Gastroesophageal sphincter (tissue), 4 donors: ENCODE data around the gene RNF32. TPM values are rescaled to one million over a fixed set of nuclear protein-coding genes. Genes with fewer than 3 reads are reported as not detected.

Experiments
- ATAC-seq: fragments of 150-250 bp; one replicate; pipeline ENCODE4 v1.9.1; 2016; ENCODE audit warnings: mild to moderate bottlenecking, moderate library complexity
- H3K27ac ChIP-seq, 4 donors: fragments of 200-600 bp; sonication (generic) in 3 of 4; 1 replicate in 3 of 4; 2 replicates in 1 of 4; pipeline ENCODE4 v1.5.1; 2016 to 2019
- H3K27me3 ChIP-seq: fragments of 200-600 bp; sonication (generic); one replicate; pipeline ENCODE4 v1.5.1; 2019
- H3K36me3 ChIP-seq, 2 donors: fragments of 200-600 bp; sonication (generic); one replicate each; pipeline ENCODE4 v1.5.1; 2019; ENCODE audit warnings: control low read depth in 1 of 2
- H3K4me1 ChIP-seq, 3 donors: fragments of 200-600 bp; sonication (generic); 1 replicate in 2 of 3; 2 replicates in 1 of 3; pipeline ENCODE4 v1.5.1; 2016 to 2019; ENCODE audit warnings: control low read depth in 2 of 3
- H3K4me3 ChIP-seq, 2 donors: fragments of 200-600 bp; sonication (generic); one replicate each; pipeline ENCODE4 v1.5.1; 2019; ENCODE audit warnings: mild to moderate bottlenecking in 1 of 2, moderate library complexity in 1 of 2
- H3K9me3 ChIP-seq, 3 donors: fragments of 200-600 bp; sonication (generic); one replicate each; pipeline ENCODE4 v1.5.1; 2017 to 2019; ENCODE audit warnings: control low read depth in 2 of 3
- CTCF ChIP-seq, 4 experiments: fragments of 200-600 bp in 2 of 4; fragments of 450-650 bp in 2 of 4; sonication (generic) in 1 of 4; IDR thresholded peaks; one replicate each; pipeline ENCODE4 v1.5.1; 2017 to 2019; ENCODE audit warnings: antibody characterized with exemption in 4 of 4, mild to moderate bottlenecking in 2 of 4, moderate library complexity in 2 of 4
- EP300 ChIP-seq: sonication (generic); formaldehyde crosslinking; IDR thresholded peaks from one replicate; pipeline ENCODE4 v1.6.1; 2017; ENCODE audit warnings: antibody characterized with exemption, mild to moderate bottlenecking
- POLR2A ChIP-seq, 2 donors: fragments of 450-650 bp; IDR thresholded peaks; one replicate each; pipeline ENCODE4 v1.6.1; 2017; ENCODE audit warnings: antibody characterized with exemption in 2 of 2, mild to moderate bottlenecking in 2 of 2, moderate library complexity in 1 of 2
- POLR2AphosphoS5 ChIP-seq: sonication (generic); formaldehyde crosslinking; IDR thresholded peaks from one replicate; pipeline ENCODE4 v1.6.1; 2017; ENCODE audit warnings: antibody characterized with exemption
- WGBS, 2 donors: methylation state at CpG; one replicate each; pipeline ENCODE4 v1.1.5; 2018; ENCODE audit warnings: low coverage in 1 of 2; 5-methylcytosine and 5-hydroxymethylcytosine counted together
- total RNA-seq, 4 donors: library from RNA; depleted of rRNA; stranded (reverse); fragments of >200 nt; gene quantifications; one replicate each; pipeline ENCODE4 v1.1.0, GENCODE V29; 2016

RNF32 gene
- total RNA-seq, 4 donors from 2014 or later, result 0.35 to 0.67 TPM; not detected in 2

GRCh38 chr7:156703209-156703608, 62.6 kb downstream of the RNF32 start:
- no peak overlapping the region for H3K4me3 ChIP-seq
- no peak for ATAC-seq
- H3K4me1 ChIP-seq, result no peaks in the 10 kb centered on the region
- H3K27me3 ChIP-seq, result no peaks in the 10 kb centered on the region
- no peak overlapping the region for H3K27ac ChIP-seq
- peaks cover 0 to 12% (median 0%) of the 10 kb centered on the region in 3 donors for H3K9me3 ChIP-seq
- H3K36me3 ChIP-seq, result peaks cover 0 to 30% of the 10 kb centered on the region in 2 donors
- TF ChIP-seq POLR2A (IDR thresholded peaks at IDR 0.05) (no peak), CTCF (IDR thresholded peaks at IDR 0.05) (no peak), EP300 (no peak), POLR2AphosphoS5 (no peak)
- 77% methylated on average over 4 of the region's 4 CpGs; no CpG with 5 or more reads in 1 of the 2 donors for WGBS, 2 donors

GRCh38 chr7:156703773-156704482, 63.4 kb downstream of the RNF32 start:
- Histone ChIP-seq H3K27ac (no peak overlapping the region), H3K9me3 (peaks cover 0 to 19% (median 0%) of the 10 kb centered on the region in 3 donors), H3K4me3 (no peak overlapping the region), H3K27me3 (no peaks in the 10 kb centered on the region), H3K36me3 (peaks cover 0 to 32% of the 10 kb centered on the region in 2 donors), H3K4me1 (no peaks in the 10 kb centered on the region)
- ATAC-seq, result no peak
- TF ChIP-seq EP300 (no peak), POLR2AphosphoS5 (no peak), POLR2A (IDR thresholded peaks at IDR 0.05) (no peak), CTCF (IDR thresholded peaks at IDR 0.05) (no peak)
- WGBS, 2 donors, result 83 to 100% methylated on average over 1 to 3 of the region's 5 CpGs

DNA sequence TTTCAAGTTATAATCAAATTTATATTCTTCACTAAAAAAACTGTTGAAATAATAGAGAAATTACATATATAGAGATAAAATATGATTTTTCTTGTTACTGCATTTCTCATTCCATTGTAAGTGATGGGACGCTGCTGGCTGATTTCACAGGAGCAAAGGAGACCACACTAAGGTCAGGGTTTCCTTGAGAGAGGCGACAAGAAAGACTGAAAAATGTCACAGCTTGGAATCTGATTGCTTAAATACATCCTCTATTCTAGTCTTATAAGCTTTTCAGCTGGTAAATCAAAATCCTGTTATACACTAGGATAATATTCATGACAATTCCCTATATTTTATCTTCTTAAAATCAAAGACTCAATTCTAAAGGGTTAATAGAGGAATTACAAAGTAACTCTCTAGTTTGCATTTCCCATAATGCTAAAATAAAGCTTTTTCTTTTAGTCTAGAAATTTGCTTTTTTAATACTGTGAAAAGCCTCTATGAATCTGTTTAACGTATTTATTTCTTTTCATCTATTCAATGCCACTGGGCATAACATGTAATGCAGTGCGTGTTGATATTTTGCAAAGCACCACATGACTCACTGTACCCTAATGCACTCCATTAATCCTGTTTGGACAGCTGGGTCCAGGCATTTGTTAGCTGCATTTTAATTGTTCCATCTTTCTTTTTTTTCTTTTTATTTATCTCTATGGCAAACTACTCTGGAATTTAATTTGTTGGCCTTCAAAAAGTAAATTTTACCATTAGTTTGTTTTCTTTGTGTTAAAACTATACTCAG, 81.7 kb downstream of the RNF32 start:
- WGBS, 2 donors, result 82 to 84% methylated on average over 2 to 4 of the region's 4 CpGs
- H3K9me3 ChIP-seq, result no peaks in the 10 kb centered on the region

GRCh38 chr7:156725073-156725472, 84.5 kb downstream of the RNF32 start:
- WGBS, 2 donors, result 80 to 85% methylated on average over 5 of the region's 5 CpGs
- no peak overlapping the region for H3K4me3 ChIP-seq
- no peaks in the 10 kb centered on the region for H3K9me3 ChIP-seq
- TF ChIP-seq POLR2AphosphoS5, result no peak
- H3K36me3 ChIP-seq, result peaks cover 0 to 30% of the 10 kb centered on the region in 2 donors
- ATAC-seq, result no peak
- H3K27ac ChIP-seq, result no peak overlapping the region
- no peaks in the 10 kb centered on the region for H3K27me3 ChIP-seq
- no peaks in the 10 kb centered on the region for H3K4me1 ChIP-seq

More for the DNA sequence above, 81.7 kb downstream of the RNF32 start:
- ATAC-seq, result no peak
- H3K4me1 ChIP-seq, result no peaks in the 10 kb centered on the region
- TF ChIP-seq CTCF (IDR thresholded peaks at IDR 0.05) (no peak), POLR2AphosphoS5 (no peak), EP300 (no peak), POLR2A (IDR thresholded peaks at IDR 0.05) (no peak)
- no peaks in the 10 kb centered on the region for H3K27me3 ChIP-seq
- no peak overlapping the region for H3K4me3 ChIP-seq
- H3K36me3 ChIP-seq, result peaks cover 0 to 31% of the 10 kb centered on the region in 2 donors
- no peak overlapping the region for H3K27ac ChIP-seq

- no peaks in the 10 kb centered on the region for H3K9me3 ChIP-seq
- H3K4me1 ChIP-seq, result no peaks in the 10 kb centered on the region
- no peak overlapping the region for H3K4me3 ChIP-seq
- no peaks in the 10 kb centered on the region for H3K27me3 ChIP-seq
- TF ChIP-seq CTCF (IDR thresholded peaks at IDR 0.05), result no peak
- TF ChIP-seq EP300, result no peak
- TF ChIP-seq POLR2A (IDR thresholded peaks at IDR 0.05), result no peak
- H3K27ac ChIP-seq, result no peak overlapping the region
- peaks cover 0 to 31% of the 10 kb centered on the region in 2 donors for H3K36me3 ChIP-seq
- no peak for ATAC-seq
Observed at GRCh38 chr7:156725936-156726335, 85.4 kb downstream of the RNF32 start.
